ENCODE data around the gene JHY. TPM values are rescaled to one million over a fixed set of nuclear protein-coding genes. Genes with fewer than 3 reads are reported as not detected.

The JHY gene
- total RNA-seq, 2 donors from 2014 or later, result 4.5 to 10.9 TPM

- intact Hi-C loops (cut with DNase I), result no loop called here
- DNase-seq (ENCODE audit: low spot score), result no peak
- Histone ChIP-seq H3K27ac (no peak overlapping the region), H3K36me3 (no peaks in the 10 kb centered on the region), H3K4me3 (no peak overlapping the region), H3K27me3 (replicated peaks; ENCODE audit: insufficient read depth) (no peaks in the 10 kb centered on the region), H3K9me3 (no peaks in the 10 kb centered on the region), H3K4me1 (replicated peaks) (no peaks in the 10 kb centered on the region)
- 44% methylated on average over 14 of the region's 14 CpGs for WGBS
- TF ChIP-seq CTCF (IDR thresholded peaks at IDR 0.05) (no peak), POLR2AphosphoS5 (IDR thresholded peaks at IDR 0.05) (no peak), POLR2A (IDR thresholded peaks at IDR 0.05) (no peak)
Observed at GRCh38 chr11:122998727-122999366, 116.3 kb downstream of the JHY start.

- WGBS, result 89% methylated on average over 5 of the region's 5 CpGs
- Histone ChIP-seq H3K9me3 (no peaks in the 10 kb centered on the region), H3K27ac (no peak overlapping the region), H3K36me3 (no peaks in the 10 kb centered on the region), H3K4me3 (no peak overlapping the region), H3K27me3 (replicated peaks; ENCODE audit: insufficient read depth) (no peaks in the 10 kb centered on the region), H3K4me1 (replicated peaks) (no peaks in the 10 kb centered on the region)
- intact Hi-C loops (cut with DNase I), result no loop called here
- TF ChIP-seq POLR2AphosphoS5 (IDR thresholded peaks at IDR 0.05), result no peak
- no peak for DNase-seq (ENCODE audit: low spot score)
Observed at GRCh38 chr11:123000721-123001120, 118.2 kb downstream of the JHY start.

GRCh38 chr11:123006860-123007542, 124.4 kb downstream of the JHY start:
- 76% methylated on average over 5 of the region's 5 CpGs for WGBS
- DNase-seq (ENCODE audit: low spot score), result no peak
- no peaks in the 10 kb centered on the region for H3K9me3 ChIP-seq

More at GRCh38 chr11:123006860-123007542, 124.4 kb downstream of the JHY start:
- no peak overlapping the region for H3K27ac ChIP-seq
- H3K4me3 ChIP-seq, result no peak overlapping the region
- TF ChIP-seq POLR2A (IDR thresholded peaks at IDR 0.05) (no peak), CTCF (IDR thresholded peaks at IDR 0.05) (no peak), POLR2AphosphoS5 (IDR thresholded peaks at IDR 0.05) (no peak)
- H3K27me3 ChIP-seq (replicated peaks; ENCODE audit: insufficient read depth), result no peaks in the 10 kb centered on the region
- intact Hi-C loops (cut with DNase I), result no loop called here
- no peaks in the 10 kb centered on the region for H3K36me3 ChIP-seq
- no peaks in the 10 kb centered on the region for H3K4me1 ChIP-seq (replicated peaks)

Small RNAs within 50 kb of the gene (small RNA-seq; reads per million reads assigned to genes)
- gene RNU4-23P, result 0 reads per million in 2 donors

Other genes with a start within 250 kb of the JHY start
- 1 to 10 TPM; 1.9 to 9.9 TPM for gene UBASH3B, start 227.0 kb upstream of the JHY start, total RNA-seq
- under 1 TPM in 1 of 2 donors, not detected in 1; 0.34 TPM for gene CRTAM, start 44.3 kb upstream of the JHY start, total RNA-seq
- not detected for gene BSX, start 99.1 kb downstream of the JHY start, total RNA-seq
- 100 to 1,000 TPM; 799 to 842 TPM for gene HSPA8, start 179.4 kb downstream of the JHY start, total RNA-seq

All from prostate gland (tissue), 2 donors.